Muscle layer of duodenum (tissue), 2 donors: ENCODE measurements around the gene RPS2.
"Not testable (repeated sequence)": the region's sequence is repeated elsewhere in the genome, so short reads cannot be mapped to it uniquely, and the experiment has no call there.

ENCODE experiments used
- H3K27ac ChIP-seq: one replicate; pipeline ENCODE4 v1.7.0; 2013; ENCODE audit warnings: mild to moderate bottlenecking, low read length
- H3K27me3 ChIP-seq: one replicate; pipeline ENCODE4 v1.7.0; 2013; ENCODE audit warnings: low read depth, mild to moderate bottlenecking, control low read depth, low read length
- H3K36me3 ChIP-seq, 2 donors: one replicate each; pipeline ENCODE4 v1.7.0; 2013; ENCODE audit warnings: low read length in 2 of 2, control low read depth in 1 of 2, mild to moderate bottlenecking in 1 of 2; ENCODE audit not compliant: insufficient read depth in 2 of 2, control insufficient read depth in 1 of 2
- H3K4me1 ChIP-seq, 2 donors: one replicate each; pipeline ENCODE4 v1.7.0; 2013; ENCODE audit warnings: low read length in 2 of 2, mild to moderate bottlenecking in 2 of 2, control low read depth in 1 of 2, moderate library complexity in 1 of 2; ENCODE audit not compliant: insufficient read depth in 2 of 2, control insufficient read depth in 1 of 2
- H3K4me3 ChIP-seq, 2 donors: one replicate each; pipeline ENCODE4 v1.7.0; 2013; ENCODE audit warnings: low read length in 2 of 2, low read depth in 1 of 2, mild to moderate bottlenecking in 1 of 2
- H3K9me3 ChIP-seq, 2 donors: one replicate each; pipeline ENCODE4 v1.7.0; 2013; ENCODE audit warnings: low read length in 2 of 2, control low read depth in 1 of 2, mild to moderate bottlenecking in 1 of 2; ENCODE audit not compliant: control insufficient read depth in 1 of 2
- donor health status: healthy.

RPS2 gene

DNA sequence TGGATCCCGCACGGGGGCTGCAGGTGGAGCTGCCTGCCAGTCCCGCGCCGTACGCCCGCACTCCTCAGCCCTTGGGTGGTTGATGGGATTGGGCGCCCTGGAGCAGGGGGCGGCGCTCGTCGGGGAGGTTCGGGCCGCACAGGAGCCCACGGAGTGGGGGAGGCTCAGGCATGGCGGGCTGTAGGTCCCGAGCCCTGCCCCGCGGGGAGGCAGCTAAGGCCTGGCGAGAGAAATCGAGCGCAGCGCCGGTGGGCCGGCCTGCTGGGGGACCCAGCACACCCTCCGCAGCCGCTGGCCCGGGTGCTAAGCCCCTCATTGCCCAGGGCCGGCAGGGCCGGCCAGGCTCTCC lies 6.5 kb downstream of the RPS2 start:
- H3K4me3 ChIP-seq, H3K27me3 ChIP-seq, H3K27ac ChIP-seq, H3K9me3 ChIP-seq: not testable (repeated sequence)
- Histone ChIP-seq H3K4me1 (peaks cover 5 to 21% of the 10 kb centered on the region in 2 donors), H3K36me3 (peaks cover 3 to 19% of the 10 kb centered on the region in 2 donors)

- H3K9me3 ChIP-seq, H3K27me3 ChIP-seq, H3K4me3 ChIP-seq, H3K27ac ChIP-seq: not testable (repeated sequence)
- Histone ChIP-seq H3K36me3 (peaks cover 0 to 14% of the 10 kb centered on the region in 2 donors), H3K4me1 (peaks cover 5 to 18% of the 10 kb centered on the region in 2 donors)
Observed at GRCh38 chr16:1957434-1958142, 7.0 kb downstream of the RPS2 start.

GRCh38 chr16:1953734-1954133 lies 10.9 kb downstream of the RPS2 start:
- Histone ChIP-seq H3K4me1 (peaks cover 0 to 1% of the 10 kb centered on the region in 2 donors), H3K27ac (no peak overlapping the region), H3K36me3 (no peaks in the 10 kb centered on the region), H3K4me3 (no peak overlapping the region), H3K9me3 (no peaks in the 10 kb centered on the region), H3K27me3 (no peaks in the 10 kb centered on the region)

DNA sequence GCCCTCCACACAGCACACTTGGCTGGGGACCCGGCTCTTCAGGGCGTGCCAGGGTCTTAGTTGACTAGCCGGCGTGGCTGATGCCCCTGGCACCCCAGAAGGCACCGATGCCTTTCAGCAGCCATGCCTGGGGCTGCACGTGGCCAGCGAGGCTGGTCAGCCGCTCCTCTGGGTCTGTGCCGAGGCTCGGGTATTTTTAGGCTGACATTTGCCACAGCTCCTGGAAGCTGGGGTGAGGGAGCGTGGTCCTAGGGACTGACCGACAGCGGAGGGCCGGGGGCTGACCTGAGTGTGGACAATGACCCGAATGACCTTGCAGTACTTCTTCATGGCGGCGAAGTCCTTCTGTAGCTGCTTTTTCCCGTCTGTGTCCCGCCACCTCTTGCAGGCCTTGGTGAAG lies 14.1 kb downstream of the RPS2 start:
- no peak overlapping the region for H3K27ac ChIP-seq
- H3K4me1 ChIP-seq, result no peaks in the 10 kb centered on the region
- no peaks in the 10 kb centered on the region for H3K27me3 ChIP-seq

GRCh38 chr16:1950047-1950446 lies 14.6 kb downstream of the RPS2 start:
- no peaks in the 10 kb centered on the region for H3K27me3 ChIP-seq
- no peak overlapping the region for H3K4me3 ChIP-seq
- no peak overlapping the region for H3K27ac ChIP-seq
- H3K9me3 ChIP-seq, result no peaks in the 10 kb centered on the region
- H3K4me1 ChIP-seq, result no peaks in the 10 kb centered on the region
- H3K36me3 ChIP-seq, result no peaks in the 10 kb centered on the region

More for the DNA sequence above, 14.1 kb downstream of the RPS2 start:
- Histone ChIP-seq H3K4me3 (no peak overlapping the region), H3K36me3 (no peaks in the 10 kb centered on the region), H3K9me3 (no peaks in the 10 kb centered on the region)

GRCh38 chr16:1949507-1949906 lies 15.1 kb downstream of the RPS2 start:
- H3K4me1 ChIP-seq, result no peaks in the 10 kb centered on the region
- no peaks in the 10 kb centered on the region for H3K27me3 ChIP-seq
- H3K36me3 ChIP-seq, result no peaks in the 10 kb centered on the region
- no peak overlapping the region for H3K27ac ChIP-seq
- H3K4me3 ChIP-seq, result no peak overlapping the region
- H3K9me3 ChIP-seq, result no peaks in the 10 kb centered on the region

GRCh38 chr16:1947369-1947670 lies 17.3 kb downstream of the RPS2 start:
- Histone ChIP-seq H3K27me3 (no peaks in the 10 kb centered on the region), H3K9me3 (no peaks in the 10 kb centered on the region), H3K4me1 (peaks cover under 1 to 5% of the 10 kb centered on the region in 2 donors), H3K4me3 (no peak overlapping the region), H3K36me3 (no peaks in the 10 kb centered on the region), H3K27ac (no peak overlapping the region)

DNA sequence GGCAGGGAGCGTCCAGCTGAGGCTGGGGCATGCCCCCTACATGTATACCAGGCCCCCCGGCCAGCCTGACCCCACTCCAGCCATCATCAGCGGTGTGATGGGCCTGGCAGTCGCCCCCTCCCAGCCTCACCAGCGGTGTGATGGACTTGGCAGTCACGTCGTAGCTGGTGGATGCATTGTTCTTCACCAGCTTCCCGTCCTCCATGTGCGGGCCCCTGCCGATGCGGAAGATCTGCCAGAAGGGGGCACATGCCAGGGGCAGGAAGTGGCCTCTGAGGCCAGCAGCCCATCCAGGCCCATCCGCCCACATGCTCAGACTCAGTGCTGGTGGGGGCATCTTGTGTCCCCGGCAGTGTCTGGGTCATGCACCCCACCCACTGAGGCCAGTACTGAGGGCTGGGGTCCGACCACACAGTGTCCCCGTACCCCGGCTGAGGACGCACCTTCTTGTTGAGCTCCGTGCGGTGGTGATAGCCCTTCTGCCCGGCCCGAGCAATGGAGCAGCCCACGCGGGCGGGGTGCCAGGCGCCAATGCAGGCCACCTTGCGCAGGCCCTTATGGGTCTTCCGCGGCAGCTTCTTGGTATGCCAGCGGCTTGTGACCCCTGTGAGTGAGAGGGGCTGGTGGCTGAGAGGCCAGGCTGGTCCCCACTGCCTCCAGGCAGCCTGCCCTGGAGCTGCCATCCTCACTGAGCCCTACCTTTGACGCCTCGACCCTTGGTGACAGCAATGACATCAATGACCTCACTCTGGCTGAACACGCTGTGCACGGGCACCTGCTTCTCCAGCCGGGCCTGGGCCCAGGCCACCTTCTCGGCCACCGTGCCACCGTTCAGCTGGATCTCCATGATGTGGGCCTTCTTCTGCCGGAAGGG lies 17.9 kb downstream of the RPS2 start:
- Histone ChIP-seq H3K9me3 (no peaks in the 10 kb centered on the region), H3K36me3 (no peaks in the 10 kb centered on the region), H3K27me3 (no peaks in the 10 kb centered on the region), H3K4me3 (no peak overlapping the region), H3K27ac (no peak overlapping the region), H3K4me1 (peaks cover 6 to 11% of the 10 kb centered on the region in 2 donors)

- no peak overlapping the region for H3K27ac ChIP-seq
- H3K4me1 ChIP-seq, result peaks cover 10 to 15% of the 10 kb centered on the region in 2 donors
- H3K27me3 ChIP-seq, result no peaks in the 10 kb centered on the region
- H3K4me3 ChIP-seq, result no peak overlapping the region
- H3K9me3 ChIP-seq, result no peaks in the 10 kb centered on the region
- peaks cover 0 to 4% of the 10 kb centered on the region in 2 donors for H3K36me3 ChIP-seq
Observed at GRCh38 chr16:1945559-1946391, 18.9 kb downstream of the RPS2 start.

GRCh38 chr16:1944612-1945199 lies 19.9 kb downstream of the RPS2 start:
- Histone ChIP-seq H3K27me3 (no peaks in the 10 kb centered on the region), H3K4me3 (no peak overlapping the region), H3K36me3 (peaks cover 0 to 12% of the 10 kb centered on the region in 2 donors), H3K9me3 (no peaks in the 10 kb centered on the region), H3K27ac (no peak overlapping the region), H3K4me1 (peaks cover 10 to 15% of the 10 kb centered on the region in 2 donors)
